ENCODE data around the gene HDAC4. TPM values are rescaled to one million over a fixed set of nuclear protein-coding genes. Genes with fewer than 3 reads are reported as not detected.

The HDAC4 gene
- total RNA-seq, 1 experiment from 2014 or later, result 32.0 TPM

GRCh38 chr2:239158641-239159475, 242.0 kb downstream of the HDAC4 start:
- no peaks in the 10 kb centered on the region for H3K79me1 ChIP-seq (ENCODE audit: insufficient read depth, low read depth, low read length, poor library complexity, severe bottlenecking)
- H2AFZ ChIP-seq (ENCODE audit: low read length), result no peak overlapping the region
- no peak overlapping the region for H2BK20ac ChIP-seq (ENCODE audit: low read depth, low read length, poor library complexity, severe bottlenecking)
- no peaks in the 10 kb centered on the region for H3K27me3 ChIP-seq (ENCODE audit: insufficient read depth, low read length)
- H3K27ac Mint-ChIP-seq, result no peak overlapping the region
- H3K27ac ChIP-seq (ENCODE audit: insufficient read length, low read depth, low read length), result no peak overlapping the region
- H3K36me3 Mint-ChIP-seq (ENCODE audit: insufficient read depth in 1 of 3, low read depth in 3 of 3), result peaks cover 39 to 51% (median 45%) of the 10 kb centered on the region in 3 experiments; a peak in 6 of 7 replicates
- no peak overlapping the region for H3K14ac ChIP-seq (ENCODE audit: insufficient read depth, low read length)
- no peaks in the 10 kb centered on the region for H3K23me2 ChIP-seq (ENCODE audit: insufficient read length, low read depth, low read length, poor library complexity, severe bottlenecking)
- no peak overlapping the region for H2BK5ac ChIP-seq (ENCODE audit: insufficient read length, low read length)
- H3K4me1 ChIP-seq (ENCODE audit: insufficient read depth, low read length), result no peaks in the 10 kb centered on the region
- H2AK5ac ChIP-seq (ENCODE audit: insufficient read length, low read length), result no peak overlapping the region
- no peak overlapping the region for H3K4me3 Mint-ChIP-seq
- no peak overlapping the region for H3K9ac ChIP-seq (ENCODE audit: extremely low read depth, insufficient read length, low read length)
- H3K4ac ChIP-seq (ENCODE audit: low read depth, low read length), result no peak overlapping the region
- no peaks in the 10 kb centered on the region for H3K79me2 ChIP-seq (ENCODE audit: insufficient read depth, low read length)
- peak; percentile 32 for DNase-seq
- no peak overlapping the region for H2BK12ac ChIP-seq (ENCODE audit: insufficient read length, low read depth, low read length)
- no peak overlapping the region for H3K18ac ChIP-seq (ENCODE audit: insufficient read length, low read depth, low read length)
- H3T11ph ChIP-seq (ENCODE audit: low read length), result no peak overlapping the region
- H3K27me3 Mint-ChIP-seq (ENCODE audit: low read depth), result no peaks in the 10 kb centered on the region
- no peak overlapping the region for H4K8ac ChIP-seq (replicated peaks; ENCODE audit: insufficient read length, low read depth, low read length)
- H4K91ac ChIP-seq (ENCODE audit: insufficient read length, low read depth, low read length), result no peak overlapping the region
- H3K56ac ChIP-seq (ENCODE audit: insufficient read length, low read depth, low read length), result no peak overlapping the region
- peak; percentile 15; the same call in 1 of the 3 replicates for TF ChIP-seq CTCF (conservative IDR thresholded peaks at IDR 0.05)
- H4K5ac ChIP-seq (ENCODE audit: insufficient read length, low read depth, low read length), result no peak overlapping the region
- H3K9me3 Mint-ChIP-seq, result no peaks in the 10 kb centered on the region; a peak in 2 of 5 replicates
- H3K9me3 ChIP-seq (ENCODE audit: control insufficient read depth, low read depth, low read length), result no peaks in the 10 kb centered on the region
- H4K20me1 ChIP-seq (ENCODE audit: control insufficient read depth, insufficient read depth, insufficient read length), result no peaks in the 10 kb centered on the region
- WGBS (ENCODE audit: extremely low coverage, insufficient read length, low lambda C conversion rate), result 100% methylated on average over 10 of the region's 29 CpGs
- no peak overlapping the region for H2BK120ac ChIP-seq (ENCODE audit: low read depth, low read length, poor library complexity, severe bottlenecking)
- no peak overlapping the region for H2BK15ac ChIP-seq (ENCODE audit: low read depth, low read length)
- peaks cover 0 to 8% of the 10 kb centered on the region in 2 experiments; a peak in 3 of 4 replicates for H3K4me1 Mint-ChIP-seq
- no peak overlapping the region for H3K23ac ChIP-seq (ENCODE audit: insufficient read length, low read depth, low read length)
- no peak overlapping the region for H3K4me2 ChIP-seq (ENCODE audit: insufficient read depth, insufficient read length, low read length)
